Keratinocyte (primary cell): Measurements from ENCODE around the gene PRIMA1.
"Not testable (repeated sequence)": the region's sequence is repeated elsewhere in the genome, so short reads cannot be mapped to it uniquely, and the experiment has no call there.

Experiments
- CTCF ChIP-seq, 3 experiments: IDR thresholded peaks in 1 of 3; conservative IDR thresholded peaks in 1 of 3; optimal IDR thresholded peaks in 1 of 3; 2 replicates in 2 of 3; 3 replicates in 1 of 3; pipeline versions ENCODE3 to v1.5.1; 2011; ENCODE audit warnings: low read length in 3 of 3, mild to moderate bottlenecking in 3 of 3, moderate library complexity in 2 of 3, control low read depth in 1 of 3, inconsistent platforms in 1 of 3; ENCODE audit not compliant: insufficient read depth in 2 of 3; ENCODE audit errors: extremely low read depth in 1 of 3
- EZH2 ChIP-seq: IDR thresholded peaks from one replicate; pipeline ENCODE4 v1.6.1; 2012; ENCODE audit warnings: inconsistent platforms, mild to moderate bottlenecking, low read length, moderate library complexity

GRCh38 chr14:93809491-93810420 lies 21.5 kb upstream of the PRIMA1 start:
- TF ChIP-seq CTCF (optimal IDR thresholded peaks at IDR 0.05 in 1 of 3, IDR thresholded peaks at IDR 0.05 in 1 of 3, conservative IDR thresholded peaks at IDR 0.05 in 1 of 3; ENCODE audit: extremely low read depth in 1 of 3, insufficient read depth in 2 of 3, low read length in 3 of 3); EZH2: not testable (repeated sequence)
